Mesendoderm (in vitro differentiated cells): ENCODE measurements around the gene DEK.

ENCODE experiments used
- DNase-seq: peaks from one replicate; pipeline ENCODE4 v3.0.0; 2013
- H2AK5ac ChIP-seq: 2 replicates; pipeline ENCODE4 v1.6.1; 2013; ENCODE audit warnings: low read length, inconsistent platforms
- H2BK120ac ChIP-seq: 2 replicates; pipeline ENCODE4 v1.6.1; 2013; ENCODE audit warnings: low read depth, mild to moderate bottlenecking, low read length, moderate library complexity, mixed read lengths
- H2BK15ac ChIP-seq: replicated peaks from 2 replicates; pipeline ENCODE4 v1.6.1; 2013; ENCODE audit warnings: low read depth, mild to moderate bottlenecking, moderate library complexity
- H2BK5ac ChIP-seq: 2 replicates; pipeline ENCODE4 v1.6.1; 2013; ENCODE audit warnings: low read length, inconsistent platforms
- H3K18ac ChIP-seq: 2 replicates; pipeline ENCODE4 v1.6.1; 2013; ENCODE audit warnings: mild to moderate bottlenecking, low read length, mixed read lengths
- H3K23ac ChIP-seq: one replicate; pipeline ENCODE4 v1.6.1; 2013; ENCODE audit warnings: low read length
- H3K27ac ChIP-seq: 2 replicates; pipeline ENCODE4 v1.5.1; 2013; ENCODE audit warnings: low read depth, mild to moderate bottlenecking, inconsistent platforms, low read length, moderate library complexity
- H3K27me3 ChIP-seq: 2 replicates; pipeline ENCODE4 v1.6.1; 2013; ENCODE audit warnings: low read length, control low read depth, mild to moderate bottlenecking, inconsistent platforms; ENCODE audit not compliant: insufficient read depth, poor library complexity
- H3K36me3 ChIP-seq: 2 replicates; pipeline ENCODE4 v1.6.1; 2013; ENCODE audit warnings: low read length, inconsistent platforms; ENCODE audit not compliant: control insufficient read depth, insufficient read depth
- H3K4ac ChIP-seq: one replicate; pipeline ENCODE4 v1.6.1; 2013; ENCODE audit warnings: low read depth, mild to moderate bottlenecking, low read length, moderate library complexity
- H3K4me1 ChIP-seq: 2 replicates; pipeline ENCODE4 v1.6.1; 2013; ENCODE audit warnings: low read depth, low read length, inconsistent platforms; ENCODE audit not compliant: control insufficient read depth
- H3K4me2 ChIP-seq: 2 replicates; pipeline ENCODE4 v1.6.1; 2013; ENCODE audit warnings: low read length
- H3K4me3 ChIP-seq: 2 replicates; pipeline ENCODE4 v1.5.1; 2013; ENCODE audit warnings: mild to moderate bottlenecking, low read length
- H3K56ac ChIP-seq: one replicate; pipeline ENCODE4 v1.6.1; 2013; ENCODE audit warnings: low read length
- H3K79me1 ChIP-seq: 2 replicates; pipeline ENCODE4 v1.6.1; 2013; ENCODE audit warnings: low read length, inconsistent platforms
- H3K79me2 ChIP-seq: 2 replicates; pipeline ENCODE4 v1.6.1; 2013; ENCODE audit warnings: mild to moderate bottlenecking, low read length; ENCODE audit not compliant: control insufficient read depth, insufficient read depth
- H3K9ac ChIP-seq: 2 replicates; pipeline ENCODE4 v1.6.1; 2013; ENCODE audit warnings: low read length, inconsistent platforms
- H4K5ac ChIP-seq: one replicate; pipeline ENCODE4 v1.6.1; 2013; ENCODE audit warnings: low read length
- H4K8ac ChIP-seq: one replicate; pipeline ENCODE4 v1.6.1; 2013; ENCODE audit warnings: low read depth, mild to moderate bottlenecking, control low read depth, low read length, moderate library complexity
- whole genome bisulfite sequencing: extraction: QIAGEN DNeasy Blood & Tissue Kit; methylation state at CpG from one replicate; pipeline ENCODE4 v1.1.7; 2013; ENCODE audit warnings: low lambda C conversion rate, missing lambda C conversion rate; ENCODE audit not compliant: insufficient coverage; ENCODE audit errors: extremely low coverage; 5-methylcytosine and 5-hydroxymethylcytosine counted together

DEK gene

GRCh38 chr6:18259675-18260447 is 4.5 kb downstream of the DEK start:
- Histone ChIP-seq H3K79me1 (peaks cover 2% of the 10 kb centered on the region), H2AK5ac (no peak overlapping the region), H4K5ac (no peak overlapping the region), H3K4me3 (no peak overlapping the region), H3K56ac (no peak overlapping the region), H3K4ac (no peak overlapping the region), H2BK15ac (no peak overlapping the region), H4K8ac (no peak overlapping the region), H3K9ac (no peak overlapping the region), H3K23ac (no peak overlapping the region), H3K27me3 (no peaks in the 10 kb centered on the region), H3K4me1 (peaks cover 5% of the 10 kb centered on the region), H3K4me2 (no peak overlapping the region), H3K18ac (no peak overlapping the region), H2BK5ac (no peak overlapping the region), H2BK120ac (no peak overlapping the region), H3K27ac (no peak overlapping the region), H3K36me3 (peaks cover 2% of the 10 kb centered on the region), H3K79me2 (peaks cover 69% of the 10 kb centered on the region)
- DNase-seq = no peak
- WGBS = no CpG with 5 or more reads among the region's 4 CpGs

- Histone ChIP-seq H3K79me2 (peaks cover 49% of the 10 kb centered on the region), H3K27me3 (no peaks in the 10 kb centered on the region), H4K5ac (no peak overlapping the region), H3K9ac (no peak overlapping the region), H4K8ac (no peak overlapping the region), H3K27ac (no peak overlapping the region), H3K79me1 (peaks cover 4% of the 10 kb centered on the region), H3K56ac (no peak overlapping the region), H2BK120ac (no peak overlapping the region), H2BK5ac (no peak overlapping the region), H3K4me3 (no peak overlapping the region), H2AK5ac (no peak overlapping the region), H3K23ac (no peak overlapping the region), H2BK15ac (no peak overlapping the region), H3K4me1 (no peaks in the 10 kb centered on the region), H3K18ac (no peak overlapping the region), H3K4ac (no peak overlapping the region), H3K4me2 (no peak overlapping the region), H3K36me3 (peaks cover 2% of the 10 kb centered on the region)
- DNase-seq = no peak
- no CpG with 5 or more reads among the region's 6 CpGs for whole genome bisulfite sequencing
Observed at GRCh38 chr6:18254793-18255192, 9.5 kb downstream of the DEK start.

GRCh38 chr6:18253635-18254034 is 10.7 kb downstream of the DEK start:
- H3K36me3 ChIP-seq = peaks cover 2% of the 10 kb centered on the region

GRCh38 chr6:18249271-18249670 is 15.1 kb downstream of the DEK start:
- Histone ChIP-seq H3K23ac (no peak overlapping the region), H3K4me1 (no peaks in the 10 kb centered on the region), H3K79me1 (peaks cover 5% of the 10 kb centered on the region), H3K79me2 (peaks cover 34% of the 10 kb centered on the region), H2BK15ac (no peak overlapping the region), H3K36me3 (no peaks in the 10 kb centered on the region), H2BK120ac (no peak overlapping the region), H3K4me3 (no peak overlapping the region), H3K9ac (no peak overlapping the region), H4K5ac (no peak overlapping the region), H3K4ac (no peak overlapping the region), H4K8ac (no peak overlapping the region), H2AK5ac (no peak overlapping the region), H3K4me2 (no peak overlapping the region), H3K56ac (no peak overlapping the region), H3K27ac (no peak overlapping the region), H2BK5ac (no peak overlapping the region), H3K18ac (no peak overlapping the region), H3K27me3 (no peaks in the 10 kb centered on the region)
- no CpG with 5 or more reads among the region's 4 CpGs for WGBS
- no peak for DNase-seq

More at GRCh38 chr6:18253635-18254034, 10.7 kb downstream of the DEK start:
- Histone ChIP-seq H3K79me2 (peaks cover 43% of the 10 kb centered on the region), H4K8ac (no peak overlapping the region), H3K23ac (no peak overlapping the region), H3K4ac (no peak overlapping the region), H3K56ac (no peak overlapping the region), H2BK5ac (no peak overlapping the region), H3K4me3 (no peak overlapping the region), H3K27ac (no peak overlapping the region), H3K79me1 (peaks cover 5% of the 10 kb centered on the region), H3K4me1 (no peaks in the 10 kb centered on the region), H2BK15ac (no peak overlapping the region), H3K9ac (no peak overlapping the region), H3K18ac (no peak overlapping the region), H3K4me2 (no peak overlapping the region), H4K5ac (no peak overlapping the region), H2AK5ac (no peak overlapping the region), H3K27me3 (no peaks in the 10 kb centered on the region), H2BK120ac (no peak overlapping the region)
- no CpG with 5 or more reads among the region's 5 CpGs for WGBS
- DNase-seq = no peak

GRCh38 chr6:18248698-18249097 is 15.6 kb downstream of the DEK start:
- no peak overlapping the region for H2BK120ac ChIP-seq
- no peaks in the 10 kb centered on the region for H3K27me3 ChIP-seq
- H3K18ac ChIP-seq = no peak overlapping the region
- H3K36me3 ChIP-seq = no peaks in the 10 kb centered on the region
- peaks cover 32% of the 10 kb centered on the region for H3K79me2 ChIP-seq
- no peak overlapping the region for H2BK5ac ChIP-seq
- no peak overlapping the region for H3K27ac ChIP-seq
- peaks cover 5% of the 10 kb centered on the region for H3K79me1 ChIP-seq
- no peak overlapping the region for H3K9ac ChIP-seq
- no peak overlapping the region for H3K56ac ChIP-seq
- H3K4ac ChIP-seq = no peak overlapping the region
- no peak for DNase-seq
- H3K4me1 ChIP-seq = no peaks in the 10 kb centered on the region
- no peak overlapping the region for H2AK5ac ChIP-seq
- H3K23ac ChIP-seq = no peak overlapping the region
- H4K5ac ChIP-seq = no peak overlapping the region
- no peak overlapping the region for H3K4me3 ChIP-seq
- H3K4me2 ChIP-seq = no peak overlapping the region
- no peak overlapping the region for H4K8ac ChIP-seq
- WGBS = no CpG with 5 or more reads among the region's 2 CpGs
- no peak overlapping the region for H2BK15ac ChIP-seq

GRCh38 chr6:18247002-18247401 is 17.3 kb downstream of the DEK start:
- Histone ChIP-seq H2BK5ac (no peak overlapping the region), H3K4ac (no peak overlapping the region), H2BK120ac (no peak overlapping the region), H4K5ac (no peak overlapping the region), H4K8ac (no peak overlapping the region), H3K27ac (no peak overlapping the region), H3K56ac (no peak overlapping the region), H2AK5ac (no peak overlapping the region), H3K79me1 (peaks cover 12% of the 10 kb centered on the region), H3K79me2 (peaks cover 31% of the 10 kb centered on the region), H3K4me3 (no peak overlapping the region), H2BK15ac (no peak overlapping the region), H3K4me1 (no peaks in the 10 kb centered on the region), H3K9ac (no peak overlapping the region), H3K23ac (no peak overlapping the region), H3K18ac (no peak overlapping the region), H3K4me2 (no peak overlapping the region), H3K36me3 (peaks cover 4% of the 10 kb centered on the region), H3K27me3 (no peaks in the 10 kb centered on the region)
- DNase-seq = no peak
